GM11168 (cell line): ENCODE results near the gene SKI.

ENCODE experiments used
- in situ Hi-C: fragments of 300-500 bp; cut with MboI; formaldehyde crosslinking; loops from one replicate; pipeline ENCODE4 v1.12.0; 2022; ENCODE audit warnings: low sequenced_read_pairs; ENCODE audit not compliant: unreplicated experiment

The SKI gene

GRCh38 chr1:2351723-2352122 is 123.6 kb downstream of the SKI start:
- in situ Hi-C loops: no loop called here

- in situ Hi-C loops: no loop called here
Observed at GRCh38 chr1:2352341-2352896, 124.3 kb downstream of the SKI start.

- in situ Hi-C loops: no loop called here
Observed at GRCh38 chr1:2352897-2353550, 124.9 kb downstream of the SKI start.

GRCh38 chr1:2353551-2354438 is 125.7 kb downstream of the SKI start:
- in situ Hi-C loops: no loop called here

GRCh38 chr1:2354511-2355372 is 126.6 kb downstream of the SKI start:
- in situ Hi-C loops: no loop called here

- in situ Hi-C loops: no loop called here
Observed at GRCh38 chr1:2355373-2356261, 127.5 kb downstream of the SKI start.

GRCh38 chr1:2356401-2356800 is 128.3 kb downstream of the SKI start:
- in situ Hi-C loops: no loop called here

GRCh38 chr1:2356911-2357845 is 129.1 kb downstream of the SKI start:
- in situ Hi-C loops: no loop called here

GRCh38 chr1:2358072-2358471 is 130.0 kb downstream of the SKI start:
- in situ Hi-C loops: no loop called here

GRCh38 chr1:2358651-2359640 is 130.8 kb downstream of the SKI start:
- in situ Hi-C loops: no loop called here
